ENCODE measurements around the gene BCL7A.

BCL7A gene

DNA sequence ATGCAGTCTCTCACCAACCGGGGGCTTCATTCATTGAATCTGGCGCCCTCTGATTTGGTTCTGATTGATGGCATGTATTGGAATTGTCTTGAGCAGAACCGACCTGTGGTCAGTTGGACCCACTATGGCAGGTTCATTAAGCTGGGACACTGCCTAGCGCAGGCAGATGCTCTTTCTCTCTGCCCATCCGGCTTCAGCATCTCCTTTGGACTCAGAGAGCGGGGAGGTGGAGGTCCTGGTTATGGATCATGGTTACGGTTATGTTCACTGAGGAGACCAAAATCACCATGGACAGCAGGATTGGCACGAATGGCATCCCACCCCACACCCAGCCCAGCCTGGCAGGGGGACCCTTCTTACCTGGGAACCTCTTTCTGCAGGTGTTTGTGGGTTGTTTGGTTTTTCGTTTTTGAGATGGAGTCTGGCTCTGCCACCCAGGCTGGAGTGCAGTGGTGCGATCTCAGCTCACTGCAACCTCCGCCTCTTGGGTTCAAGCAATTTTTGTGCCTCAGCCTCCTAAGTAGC lies 16.4 kb upstream of the BCL7A start:
- H3K4me1 ChIP-seq (ENCODE audit: control insufficient read depth, low read depth, low read length), result no peaks in the 10 kb centered on the region
- H3K23ac ChIP-seq (ENCODE audit: low read length), result no peak overlapping the region
- no peaks in the 10 kb centered on the region for H3K27me3 ChIP-seq (ENCODE audit: insufficient read depth, low read length, poor library complexity)
- H3K56ac ChIP-seq (ENCODE audit: low read length), result no peak overlapping the region
- H2BK15ac ChIP-seq (replicated peaks; ENCODE audit: low read depth), result no peak overlapping the region
- H3K18ac ChIP-seq (ENCODE audit: low read length), result no peak overlapping the region
- no peaks in the 10 kb centered on the region for H3K36me3 ChIP-seq (ENCODE audit: control insufficient read depth, insufficient read depth, low read length)
- no peak overlapping the region for H2AK5ac ChIP-seq (ENCODE audit: low read length)
- H2BK5ac ChIP-seq (ENCODE audit: low read length), result no peak overlapping the region
- H3K4me3 ChIP-seq (ENCODE audit: low read length), result no peak overlapping the region
- no peak overlapping the region for H3K9ac ChIP-seq (ENCODE audit: low read length)
- H3K4me2 ChIP-seq (ENCODE audit: low read length), result no peak overlapping the region
- no peak overlapping the region for H2BK120ac ChIP-seq (ENCODE audit: low read depth, low read length)
- H4K8ac ChIP-seq (ENCODE audit: low read depth, low read length), result no peak overlapping the region
- H3K4ac ChIP-seq (ENCODE audit: low read depth, low read length), result no peak overlapping the region
- no peaks in the 10 kb centered on the region for H3K79me1 ChIP-seq (ENCODE audit: low read length)
- no peak for DNase-seq
- no peak overlapping the region for H3K27ac ChIP-seq (ENCODE audit: low read depth, low read length)
- no peaks in the 10 kb centered on the region for H3K79me2 ChIP-seq (ENCODE audit: control insufficient read depth, insufficient read depth, low read length)
- WGBS (ENCODE audit: extremely low coverage, insufficient coverage, low lambda C conversion rate), result no CpG with 5 or more reads among the region's 11 CpGs
- no peak overlapping the region for H4K5ac ChIP-seq (ENCODE audit: low read length)

DNA sequence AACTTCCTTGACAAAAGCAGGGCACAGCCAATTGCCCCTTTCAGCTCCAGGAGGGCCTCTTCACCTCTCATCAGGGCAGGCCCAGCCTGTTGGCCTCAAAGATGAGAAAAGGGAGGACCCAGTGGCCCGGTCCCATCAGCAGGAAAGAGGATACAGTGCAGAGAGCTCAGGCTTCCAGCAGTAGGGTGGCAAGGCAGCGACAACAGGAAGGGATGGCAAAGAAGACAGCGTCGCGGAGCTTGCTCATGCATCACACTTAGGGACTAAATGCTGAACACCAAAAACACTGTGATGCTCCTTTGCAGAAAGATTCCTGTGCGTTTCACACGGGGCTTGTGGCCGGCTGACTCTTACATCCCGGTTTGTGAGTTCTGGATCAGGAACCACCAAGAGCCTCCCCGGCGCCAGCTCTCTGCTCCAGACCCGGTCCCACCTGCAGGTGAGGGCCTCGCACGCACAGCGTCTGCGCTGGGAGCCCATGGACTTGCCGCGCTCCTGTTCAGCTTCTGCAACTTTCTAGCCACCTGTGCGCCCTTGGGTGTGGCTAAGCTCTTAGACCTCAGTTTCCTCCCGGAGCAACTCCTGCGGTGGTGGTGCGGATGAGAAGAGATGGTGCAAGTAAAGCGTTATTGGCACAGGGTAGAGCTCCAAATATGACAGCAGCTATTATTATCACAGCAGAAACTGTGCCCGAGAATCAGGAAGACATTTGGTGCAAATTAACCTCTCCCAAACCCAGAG lies 15.3 kb upstream of the BCL7A start:
- Histone ChIP-seq H3K79me1 (ENCODE audit: low read length) (no peaks in the 10 kb centered on the region), H2BK5ac (ENCODE audit: low read length) (no peak overlapping the region), H2AK5ac (ENCODE audit: low read length) (no peak overlapping the region), H3K4me1 (ENCODE audit: control insufficient read depth, low read depth, low read length) (no peaks in the 10 kb centered on the region), H4K8ac (ENCODE audit: low read depth, low read length) (no peak overlapping the region), H3K27ac (ENCODE audit: low read depth, low read length) (no peak overlapping the region), H4K5ac (ENCODE audit: low read length) (no peak overlapping the region), H3K4me3 (ENCODE audit: low read length) (no peak overlapping the region), H3K79me2 (ENCODE audit: control insufficient read depth, insufficient read depth, low read length) (no peaks in the 10 kb centered on the region), H2BK15ac (replicated peaks; ENCODE audit: low read depth) (no peak overlapping the region), H3K27me3 (ENCODE audit: insufficient read depth, low read length, poor library complexity) (no peaks in the 10 kb centered on the region), H3K36me3 (ENCODE audit: control insufficient read depth, insufficient read depth, low read length) (no peaks in the 10 kb centered on the region), H3K9ac (ENCODE audit: low read length) (no peak overlapping the region), H3K56ac (ENCODE audit: low read length) (no peak overlapping the region), H2BK120ac (ENCODE audit: low read depth, low read length) (no peak overlapping the region), H3K23ac (ENCODE audit: low read length) (no peak overlapping the region), H3K4me2 (ENCODE audit: low read length) (no peak overlapping the region), H3K4ac (ENCODE audit: low read depth, low read length) (no peak overlapping the region), H3K18ac (ENCODE audit: low read length) (no peak overlapping the region)
- DNase-seq, result no peak
- no CpG with 5 or more reads among the region's 24 CpGs for WGBS (ENCODE audit: extremely low coverage, insufficient coverage, low lambda C conversion rate)

- Histone ChIP-seq H3K18ac (ENCODE audit: low read length) (no peak overlapping the region), H4K5ac (ENCODE audit: low read length) (no peak overlapping the region), H3K27me3 (ENCODE audit: insufficient read depth, low read length, poor library complexity) (no peaks in the 10 kb centered on the region), H3K79me1 (ENCODE audit: low read length) (no peaks in the 10 kb centered on the region), H3K23ac (ENCODE audit: low read length) (no peak overlapping the region), H3K79me2 (ENCODE audit: control insufficient read depth, insufficient read depth, low read length) (no peaks in the 10 kb centered on the region), H3K36me3 (ENCODE audit: control insufficient read depth, insufficient read depth, low read length) (no peaks in the 10 kb centered on the region), H3K4me1 (ENCODE audit: control insufficient read depth, low read depth, low read length) (no peaks in the 10 kb centered on the region), H3K4ac (ENCODE audit: low read depth, low read length) (no peak overlapping the region), H3K27ac (ENCODE audit: low read depth, low read length) (no peak overlapping the region), H4K8ac (ENCODE audit: low read depth, low read length) (no peak overlapping the region), H2BK5ac (ENCODE audit: low read length) (no peak overlapping the region), H2BK15ac (replicated peaks; ENCODE audit: low read depth) (no peak overlapping the region), H3K4me3 (ENCODE audit: low read length) (no peak overlapping the region), H3K9ac (ENCODE audit: low read length) (no peak overlapping the region), H2BK120ac (ENCODE audit: low read depth, low read length) (no peak overlapping the region), H3K4me2 (ENCODE audit: low read length) (no peak overlapping the region), H2AK5ac (ENCODE audit: low read length) (no peak overlapping the region), H3K56ac (ENCODE audit: low read length) (no peak overlapping the region)
- no CpG with 5 or more reads among the region's 9 CpGs for WGBS (ENCODE audit: extremely low coverage, insufficient coverage, low lambda C conversion rate)
- no peak for DNase-seq
Observed at GRCh38 chr12:122009741-122010140, 11.9 kb upstream of the BCL7A start.

DNA sequence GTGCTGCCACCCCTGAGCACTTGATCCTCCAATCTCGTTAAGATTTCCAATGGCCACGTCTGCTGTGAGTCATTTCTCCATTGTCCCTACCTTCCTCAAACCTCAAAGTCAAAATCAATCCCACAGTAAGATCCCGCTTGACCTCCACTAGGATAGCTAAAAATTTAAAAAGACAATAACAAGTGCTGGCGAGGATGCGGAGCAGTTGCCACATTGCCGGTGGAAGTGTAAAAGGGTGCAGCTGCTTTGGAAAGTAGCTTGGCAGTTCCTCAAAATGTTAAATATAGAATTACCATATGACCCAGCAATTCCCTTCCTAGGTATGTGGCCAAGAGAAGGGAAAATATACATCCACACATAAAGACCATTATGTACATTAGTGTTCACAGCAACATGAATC lies 9.5 kb upstream of the BCL7A start:
- DNase-seq, result no peak

GRCh38 chr12:122013136-122013535 lies 8.5 kb upstream of the BCL7A start:
- DNase-seq, result no peak
- Histone ChIP-seq H4K8ac (ENCODE audit: low read depth, low read length) (no peak overlapping the region), H2AK5ac (ENCODE audit: low read length) (no peak overlapping the region), H3K4me1 (ENCODE audit: control insufficient read depth, low read depth, low read length) (no peaks in the 10 kb centered on the region), H3K9ac (ENCODE audit: low read length) (no peak overlapping the region), H2BK120ac (ENCODE audit: low read depth, low read length) (no peak overlapping the region), H3K56ac (ENCODE audit: low read length) (no peak overlapping the region), H3K4me3 (ENCODE audit: low read length) (no peak overlapping the region), H4K5ac (ENCODE audit: low read length) (no peak overlapping the region), H3K36me3 (ENCODE audit: control insufficient read depth, insufficient read depth, low read length) (no peaks in the 10 kb centered on the region), H3K4ac (ENCODE audit: low read depth, low read length) (no peak overlapping the region), H3K27me3 (ENCODE audit: insufficient read depth, low read length, poor library complexity) (no peaks in the 10 kb centered on the region), H3K27ac (ENCODE audit: low read depth, low read length) (no peak overlapping the region), H3K79me2 (ENCODE audit: control insufficient read depth, insufficient read depth, low read length) (no peaks in the 10 kb centered on the region), H2BK15ac (replicated peaks; ENCODE audit: low read depth) (no peak overlapping the region), H2BK5ac (ENCODE audit: low read length) (no peak overlapping the region), H3K18ac (ENCODE audit: low read length) (no peak overlapping the region), H3K4me2 (ENCODE audit: low read length) (no peak overlapping the region), H3K79me1 (ENCODE audit: low read length) (no peaks in the 10 kb centered on the region), H3K23ac (ENCODE audit: low read length) (no peak overlapping the region)
- WGBS (ENCODE audit: extremely low coverage, insufficient coverage, low lambda C conversion rate), result no CpG with 5 or more reads among the region's 4 CpGs

More for the DNA sequence above, 9.5 kb upstream of the BCL7A start:
- Histone ChIP-seq H4K8ac (ENCODE audit: low read depth, low read length) (no peak overlapping the region), H3K4me3 (ENCODE audit: low read length) (no peak overlapping the region), H3K36me3 (ENCODE audit: control insufficient read depth, insufficient read depth, low read length) (no peaks in the 10 kb centered on the region), H2AK5ac (ENCODE audit: low read length) (no peak overlapping the region), H3K4me2 (ENCODE audit: low read length) (no peak overlapping the region), H3K79me2 (ENCODE audit: control insufficient read depth, insufficient read depth, low read length) (no peaks in the 10 kb centered on the region), H3K56ac (ENCODE audit: low read length) (no peak overlapping the region), H3K79me1 (ENCODE audit: low read length) (no peaks in the 10 kb centered on the region), H4K5ac (ENCODE audit: low read length) (no peak overlapping the region), H3K27me3 (ENCODE audit: insufficient read depth, low read length, poor library complexity) (no peaks in the 10 kb centered on the region), H2BK120ac (ENCODE audit: low read depth, low read length) (no peak overlapping the region), H3K27ac (ENCODE audit: low read depth, low read length) (no peak overlapping the region), H2BK15ac (replicated peaks; ENCODE audit: low read depth) (no peak overlapping the region), H3K4me1 (ENCODE audit: control insufficient read depth, low read depth, low read length) (no peaks in the 10 kb centered on the region), H3K23ac (ENCODE audit: low read length) (no peak overlapping the region), H3K9ac (ENCODE audit: low read length) (no peak overlapping the region), H3K18ac (ENCODE audit: low read length) (no peak overlapping the region), H3K4ac (ENCODE audit: low read depth, low read length) (no peak overlapping the region), H2BK5ac (ENCODE audit: low read length) (no peak overlapping the region)
- WGBS (ENCODE audit: extremely low coverage, insufficient coverage, low lambda C conversion rate), result no CpG with 5 or more reads among the region's 6 CpGs
